DOHH2 (cell line): ENCODE data around the gene CTAGE8.
"Not testable (repeated sequence)": the region's sequence is repeated elsewhere in the genome, so short reads cannot be mapped to it uniquely, and the experiment has no call there.

ENCODE experiments used
- EZH2phosphoT487 ChIP-seq: fragments of 200-600 bp; sonication (generic); IDR thresholded peaks from 2 replicates; pipeline ENCODE4 v1.6.1; 2017; ENCODE audit warnings: borderline replicate concordance, mild to moderate bottlenecking, antibody characterized with exemption, low read length, moderate library complexity, mixed read lengths
- TF ChIP-seq, protein P1 (sequence below): fragments of 200-600 bp; sonication (generic); IDR thresholded peaks from one replicate; pipeline ENCODE4 v1.5.1; 2014; ENCODE audit warnings: antibody characterized with exemption, mild to moderate bottlenecking, low read depth, low read length; ENCODE audit not compliant: poor library complexity, severe bottlenecking

DNA sequence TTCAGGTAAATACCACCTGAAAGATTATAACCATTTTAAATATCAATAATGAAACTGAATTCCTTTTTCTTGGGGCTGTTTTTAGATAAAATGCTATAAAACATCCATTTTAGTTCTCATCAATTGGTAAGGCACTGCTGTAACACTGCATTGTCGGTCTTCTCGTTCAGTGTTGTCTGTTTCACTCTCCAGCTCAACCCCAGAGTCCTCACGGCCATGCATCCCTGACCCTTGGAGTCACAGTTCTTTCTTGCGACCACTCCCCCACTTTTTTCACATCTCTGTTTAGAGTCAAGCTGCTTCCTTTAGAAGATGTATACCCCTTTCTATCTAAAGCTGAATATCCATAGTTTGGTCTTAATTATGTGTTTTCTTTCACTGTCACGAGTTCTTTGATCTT is 22.1 kb downstream of the CTAGE8 start:
- TF ChIP-seq, protein P1, sequence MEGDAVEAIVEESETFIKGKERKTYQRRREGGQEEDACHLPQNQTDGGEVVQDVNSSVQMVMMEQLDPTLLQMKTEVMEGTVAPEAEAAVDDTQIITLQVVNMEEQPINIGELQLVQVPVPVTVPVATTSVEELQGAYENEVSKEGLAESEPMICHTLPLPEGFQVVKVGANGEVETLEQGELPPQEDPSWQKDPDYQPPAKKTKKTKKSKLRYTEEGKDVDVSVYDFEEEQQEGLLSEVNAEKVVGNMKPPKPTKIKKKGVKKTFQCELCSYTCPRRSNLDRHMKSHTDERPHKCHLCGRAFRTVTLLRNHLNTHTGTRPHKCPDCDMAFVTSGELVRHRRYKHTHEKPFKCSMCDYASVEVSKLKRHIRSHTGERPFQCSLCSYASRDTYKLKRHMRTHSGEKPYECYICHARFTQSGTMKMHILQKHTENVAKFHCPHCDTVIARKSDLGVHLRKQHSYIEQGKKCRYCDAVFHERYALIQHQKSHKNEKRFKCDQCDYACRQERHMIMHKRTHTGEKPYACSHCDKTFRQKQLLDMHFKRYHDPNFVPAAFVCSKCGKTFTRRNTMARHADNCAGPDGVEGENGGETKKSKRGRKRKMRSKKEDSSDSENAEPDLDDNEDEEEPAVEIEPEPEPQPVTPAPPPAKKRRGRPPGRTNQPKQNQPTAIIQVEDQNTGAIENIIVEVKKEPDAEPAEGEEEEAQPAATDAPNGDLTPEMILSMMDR = not testable (repeated sequence)
- TF ChIP-seq EZH2phosphoT487 = not testable (repeated sequence)
